DND-41 (cell line): ENCODE results near the gene TOX3.

Source experiments
- CTCF ChIP-seq: IDR thresholded peaks from 2 replicates; pipeline ENCODE4 v1.5.1; 2012; ENCODE audit warnings: borderline replicate concordance, low read length, moderate library complexity, mild to moderate bottlenecking; ENCODE audit not compliant: poor library complexity, severe bottlenecking; ENCODE audit errors: extremely low read depth
- EZH2 ChIP-seq: IDR thresholded peaks from 3 replicates; pipeline ENCODE4 v1.6.1; 2012; ENCODE audit warnings: borderline replicate concordance, low read depth, mild to moderate bottlenecking, moderate library complexity, low read length, inconsistent platforms; ENCODE audit not compliant: severe bottlenecking

GRCh38 chr16:52572656-52573055 lies 25.7 kb upstream of the TOX3 start:
- TF ChIP-seq CTCF (no peak), EZH2 (no peak)
